HL-60 (cell line): ENCODE data around the gene VSTM1.

ENCODE experiments used
- DNase-seq, 2 experiments: peaks; one replicate each; pipeline ENCODE4 v3.0.0-alpha.2; 2010 to 2020; ENCODE audit warnings: low read depth in 1 of 2, low spot score in 1 of 2
- H3K27ac ChIP-seq: fragments of 250-450 bp; sonication (Bioruptor Pico); replicated peaks from 2 replicates; pipeline ENCODE4 v1.5.1; 2020; ENCODE audit warnings: mild to moderate bottlenecking, moderate library complexity
- H3K27me3 ChIP-seq: fragments of 250-450 bp; sonication (Bioruptor Pico); 2 replicates; pipeline ENCODE4 v1.5.1; 2021; ENCODE audit warnings: mild to moderate bottlenecking, moderate library complexity; ENCODE audit not compliant: insufficient read depth, poor library complexity, severe bottlenecking
- H3K4me3 ChIP-seq: replicated peaks from 2 replicates; pipeline ENCODE4 v1.5.1; 2011; ENCODE audit warnings: mild to moderate bottlenecking, control low read depth, low read length; ENCODE audit not compliant: insufficient read depth
- CTCF ChIP-seq: IDR thresholded peaks from one replicate; pipeline ENCODE4 v1.5.1; 2011; ENCODE audit warnings: low read length, control low read depth, inconsistent platforms; ENCODE audit not compliant: insufficient read depth
- GABPA ChIP-seq: IDR thresholded peaks from 2 replicates; pipeline ENCODE4 v1.6.1; 2012; ENCODE audit warnings: low read depth
- POLR2AphosphoS5 ChIP-seq: IDR thresholded peaks from 2 replicates; pipeline ENCODE4 v1.6.1; 2012; ENCODE audit warnings: low read depth
- REST ChIP-seq: IDR thresholded peaks from 2 replicates; pipeline ENCODE4 v1.6.1; 2012; ENCODE audit warnings: low read depth; ENCODE audit not compliant: insufficient replicate concordance
- SPI1 ChIP-seq: IDR thresholded peaks from 2 replicates; pipeline ENCODE4 v1.6.1; 2012; ENCODE audit warnings: low read depth, mild to moderate bottlenecking, borderline replicate concordance

The VSTM1 gene

GRCh38 chr19:54010474-54010873 is 53.2 kb downstream of the VSTM1 start:
- Histone ChIP-seq H3K4me3 (no peak overlapping the region), H3K27me3 (no peaks in the 10 kb centered on the region), H3K27ac (no peak overlapping the region)
- TF ChIP-seq POLR2AphosphoS5, result no peak
- TF ChIP-seq SPI1, result no peak
- TF ChIP-seq CTCF, result no peak
- no peak for TF ChIP-seq REST
- no peak for TF ChIP-seq GABPA
- no peak for DNase-seq

GRCh38 chr19:54009440-54009839 is 54.3 kb downstream of the VSTM1 start:
- no peak for TF ChIP-seq GABPA
- no peak for TF ChIP-seq CTCF
- no peak overlapping the region for H3K4me3 ChIP-seq
- no peak for DNase-seq
- no peaks in the 10 kb centered on the region for H3K27me3 ChIP-seq
- no peak overlapping the region for H3K27ac ChIP-seq

- Histone ChIP-seq H3K27ac (no peak overlapping the region), H3K4me3 (no peak overlapping the region), H3K27me3 (no peaks in the 10 kb centered on the region)
- DNase-seq, result no peak
- TF ChIP-seq REST (no peak), CTCF (no peak), GABPA (no peak), SPI1 (no peak), POLR2AphosphoS5 (no peak)
Measured at GRCh38 chr19:54002495-54003315, 61.0 kb downstream of the VSTM1 start.

- Histone ChIP-seq H3K4me3 (no peak overlapping the region), H3K27ac (no peak overlapping the region), H3K27me3 (no peaks in the 10 kb centered on the region)
- DNase-seq, result no peak
- no peak for TF ChIP-seq POLR2AphosphoS5
- no peak for TF ChIP-seq REST
- no peak for TF ChIP-seq CTCF
- TF ChIP-seq SPI1, result no peak
- no peak for TF ChIP-seq GABPA
Measured at GRCh38 chr19:54001496-54001895, 62.2 kb downstream of the VSTM1 start.
